Activated effector memory CD4-positive, alpha-beta T cell treated with Interleukin-2 at 50 U/mL for 16 hours (primary cell): ENCODE data around the gene PARVA.

Experiments
- DNase-seq: peaks from one replicate; pipeline ENCODE4 v3.0.0-alpha.2; 2020

PARVA gene

DNA sequence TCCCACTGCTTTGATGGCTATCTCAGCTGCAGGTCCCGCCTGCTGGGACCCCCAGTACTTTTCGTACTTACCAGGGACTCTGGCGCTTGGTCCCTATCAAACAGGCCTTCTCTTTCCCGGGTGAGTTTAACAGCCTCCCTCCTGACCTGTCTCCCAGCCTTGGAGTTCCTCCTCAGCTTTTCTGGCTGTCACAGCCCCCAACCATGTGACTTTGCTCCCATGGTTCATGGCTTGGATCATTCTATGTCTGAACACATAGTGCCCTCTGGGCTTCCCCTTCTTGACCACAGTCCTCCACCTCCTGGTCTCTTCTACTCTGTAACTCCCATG, 56.9 kb downstream of the PARVA start:
- no peak for DNase-seq

DNA sequence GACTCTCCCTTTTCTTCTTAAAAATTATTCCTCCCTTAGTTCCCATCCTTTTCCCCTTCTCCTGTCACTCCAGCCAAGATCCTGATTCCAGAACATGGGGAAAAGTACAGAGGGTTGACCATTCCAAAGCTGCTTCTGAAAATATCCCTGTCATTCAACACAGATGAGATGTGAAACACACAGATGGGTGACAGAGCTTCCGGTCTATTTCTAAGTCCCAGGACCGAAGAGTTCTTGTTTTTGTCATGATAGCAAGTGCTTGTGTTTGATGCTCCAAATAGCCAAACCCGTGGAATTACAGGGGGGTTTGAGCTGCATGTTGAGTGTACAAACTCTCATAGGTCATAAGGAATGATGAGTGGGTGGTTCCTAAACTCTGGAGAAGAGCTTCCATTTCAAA, 57.9 kb downstream of the PARVA start:
- DNase-seq, result no peak

DNA sequence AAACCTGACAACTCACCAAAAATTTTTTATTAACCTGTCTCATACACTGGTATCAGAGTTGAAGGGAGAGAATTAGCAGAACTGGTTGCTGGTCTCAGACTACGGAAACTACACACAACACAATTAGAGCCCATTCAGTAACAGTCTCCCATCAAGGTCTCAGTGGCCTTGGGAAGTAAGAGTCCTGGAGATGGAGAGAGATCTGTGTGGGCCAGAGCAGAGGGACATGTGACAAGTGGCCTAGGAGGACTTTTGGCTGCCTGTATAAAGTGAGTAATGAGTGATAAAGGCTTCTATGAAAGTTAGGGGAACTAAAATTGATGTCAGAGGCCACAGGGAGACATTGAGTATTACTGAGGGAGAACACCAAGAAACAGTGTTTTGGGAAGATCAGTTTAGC, 58.9 kb downstream of the PARVA start:
- no peak for DNase-seq

DNA sequence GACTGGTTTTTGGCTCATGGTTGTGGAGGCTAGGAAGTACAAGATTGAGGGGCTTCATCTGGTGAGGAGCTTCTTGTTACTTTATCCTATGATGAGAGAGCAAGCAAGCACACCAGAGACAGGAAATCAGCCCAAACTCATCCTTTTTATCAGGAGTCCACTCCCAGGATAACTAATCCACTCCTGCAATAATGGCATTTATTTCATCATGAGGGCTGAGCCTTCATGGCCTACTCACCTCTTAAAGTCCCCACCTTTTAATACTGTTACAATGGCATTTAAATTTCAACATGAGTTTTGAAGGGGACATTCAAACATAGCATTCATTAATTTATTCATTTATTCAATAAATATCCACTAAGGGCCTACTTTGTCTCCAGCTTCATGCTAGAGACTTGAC, 60.9 kb downstream of the PARVA start:
- DNase-seq, result no peak

DNA sequence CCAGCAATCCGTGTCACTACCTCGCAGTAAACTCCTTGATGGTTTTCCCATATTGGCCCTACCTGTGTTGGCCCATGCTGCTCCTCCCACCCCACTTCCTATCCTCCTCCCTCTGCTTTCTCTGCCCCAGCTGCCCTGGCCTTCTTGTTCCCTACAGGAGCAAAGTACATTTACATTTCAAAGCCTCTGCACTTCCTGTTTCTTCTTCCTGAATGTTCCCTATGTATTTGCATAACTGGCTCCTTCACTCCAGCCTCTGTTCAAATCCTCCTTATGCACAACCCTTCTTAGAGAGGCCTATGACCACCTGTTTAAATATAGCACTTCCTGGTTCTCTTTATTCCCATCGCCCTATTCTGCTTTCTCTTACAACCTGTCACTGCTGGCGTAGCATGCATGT, 62.2 kb downstream of the PARVA start:
- no peak for DNase-seq

DNA sequence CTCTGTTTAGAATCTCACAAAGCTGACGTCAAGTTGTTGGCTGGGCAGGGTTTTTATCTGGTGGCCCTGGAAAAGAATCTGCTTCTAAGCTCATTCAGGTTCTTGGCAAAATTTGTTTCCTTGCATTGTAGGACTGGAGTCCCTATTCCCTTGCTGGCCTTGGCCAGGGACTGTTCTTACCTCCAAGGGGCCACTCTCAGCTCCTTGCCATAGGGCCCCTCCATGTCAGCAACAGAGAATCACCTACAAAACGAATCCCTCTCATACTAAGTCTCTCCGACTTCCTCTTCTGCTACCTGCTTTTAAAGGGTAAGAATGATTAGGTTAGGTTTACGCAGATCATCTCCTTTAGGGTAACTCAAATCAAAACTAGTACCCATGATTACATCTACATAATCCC, 63.2 kb downstream of the PARVA start:
- DNase-seq, result no peak

DNA sequence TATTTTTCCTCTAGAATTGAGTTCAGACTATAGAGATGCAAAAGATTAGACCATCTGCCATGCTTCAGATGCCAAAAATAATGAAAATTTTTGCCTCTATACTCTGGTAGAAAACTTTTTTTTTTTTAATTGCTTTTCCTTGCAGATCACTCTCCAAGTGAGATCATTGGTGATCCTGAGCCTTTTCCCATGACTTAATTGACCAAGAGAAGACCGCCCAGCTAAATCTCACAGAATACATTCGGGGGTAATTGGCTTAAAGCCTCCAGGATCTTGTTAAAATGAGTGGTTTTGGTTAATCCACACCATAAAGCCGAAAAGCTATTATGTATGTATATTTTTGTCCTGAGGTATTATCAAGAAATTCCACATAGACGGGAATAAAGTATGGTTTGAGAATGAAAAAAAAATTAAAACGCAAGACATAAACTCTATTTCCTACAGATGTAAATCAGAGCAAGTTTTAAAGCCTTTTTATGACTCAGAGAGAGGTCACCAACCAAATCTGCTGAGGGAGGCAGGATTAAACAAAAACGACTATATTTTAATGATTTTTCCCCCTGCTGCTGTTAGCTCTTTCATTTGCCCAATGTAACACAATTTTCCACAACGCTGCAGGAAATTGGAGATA, 64.0 kb downstream of the PARVA start:
- DNase-seq, result no peak

DNA sequence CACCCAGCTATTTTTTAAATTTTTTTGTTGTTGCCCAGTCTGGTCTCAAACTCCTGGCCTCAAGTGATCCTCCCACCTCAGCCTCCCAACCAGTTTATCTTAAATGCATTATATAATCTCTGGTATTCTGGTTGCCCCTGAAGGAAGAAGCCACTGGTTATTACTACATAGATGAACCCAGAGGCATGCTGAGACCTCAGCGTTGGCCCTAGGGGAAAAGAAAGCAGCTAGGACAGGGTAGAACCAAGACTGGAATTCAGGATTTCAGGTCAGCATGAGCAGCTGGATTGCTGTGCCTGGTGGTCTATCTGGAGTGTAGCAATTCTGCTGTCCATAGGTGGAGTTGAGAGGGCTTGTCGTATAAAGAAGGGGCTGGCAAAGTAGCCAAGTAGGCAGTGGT, 67.2 kb downstream of the PARVA start:
- DNase-seq, result no peak

DNA sequence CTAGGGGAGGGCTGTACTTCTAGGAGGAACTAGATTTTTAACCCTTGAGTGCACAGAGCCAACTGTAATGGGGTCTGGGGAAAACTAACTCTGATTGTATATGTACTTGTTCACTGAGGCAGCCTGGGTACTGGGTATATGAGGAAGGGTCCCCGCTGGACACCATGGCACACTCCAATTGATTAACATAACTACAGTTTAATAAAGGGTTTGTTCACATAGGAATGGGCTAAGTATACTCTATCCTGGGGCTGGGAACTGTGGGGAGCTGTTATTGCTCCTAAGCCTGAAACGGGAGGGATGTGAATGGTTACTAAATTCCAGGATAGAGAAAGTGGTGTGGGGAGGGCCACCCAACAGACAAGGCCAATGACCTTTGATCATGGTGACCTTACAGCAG, 67.6 kb downstream of the PARVA start:
- no peak for DNase-seq

DNA sequence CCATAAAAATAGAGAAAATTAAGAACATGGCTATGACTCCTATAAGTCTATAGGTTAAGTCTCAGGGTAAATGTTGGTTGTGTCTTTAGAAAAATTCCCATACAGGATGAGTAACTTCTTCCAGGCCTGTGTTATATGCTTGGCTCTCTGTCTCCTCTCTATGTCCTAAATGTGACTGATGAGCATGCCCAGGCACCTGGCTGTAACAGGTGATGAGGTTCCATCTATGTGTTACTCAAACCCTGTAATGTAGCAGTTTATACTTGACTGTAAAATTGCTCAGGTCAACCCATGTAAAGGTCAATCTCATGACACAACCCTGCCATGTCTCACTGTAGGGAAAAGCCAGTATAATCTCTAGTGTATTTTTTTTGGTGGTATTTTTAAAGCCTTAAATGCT, 69.5 kb downstream of the PARVA start:
- no peak for DNase-seq

DNA sequence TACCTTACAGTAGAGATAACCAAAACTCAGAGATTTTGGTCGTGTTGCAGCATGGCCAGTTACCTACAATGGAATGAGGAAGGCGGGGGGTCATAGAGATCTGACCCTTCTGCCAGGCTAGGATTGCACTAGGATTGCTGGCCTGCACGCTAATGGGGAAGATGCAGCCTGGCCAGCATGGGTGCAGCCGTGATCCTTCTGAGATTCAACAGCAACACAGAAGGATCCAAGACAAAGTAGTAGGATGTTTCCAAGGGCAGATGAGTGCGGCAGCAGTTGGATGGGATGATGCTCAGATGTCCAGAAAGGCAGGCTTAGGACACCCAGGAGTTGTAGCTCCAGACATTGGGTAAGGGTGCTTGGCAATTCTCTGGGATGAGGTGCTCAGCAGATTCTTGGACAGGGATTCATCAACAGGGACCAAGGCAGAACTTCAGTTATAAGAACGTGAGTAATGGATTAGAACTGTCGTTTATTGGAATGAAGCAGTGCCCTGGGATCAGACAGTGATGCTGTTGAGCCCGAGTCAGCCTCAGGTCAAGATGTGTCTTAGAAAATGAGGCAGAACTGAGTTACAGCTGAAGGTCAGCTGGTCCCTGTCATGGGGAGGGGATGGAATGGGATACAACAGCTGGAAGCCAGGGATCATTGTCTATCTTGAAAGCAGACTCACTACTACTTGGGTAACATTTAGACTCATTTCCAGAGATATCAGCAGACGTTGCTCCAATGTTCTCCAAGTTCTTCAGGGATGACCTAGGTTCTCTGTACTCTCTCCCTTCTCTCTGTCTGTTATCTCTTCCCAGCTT, 71.0 kb downstream of the PARVA start:
- DNase-seq, result no peak

DNA sequence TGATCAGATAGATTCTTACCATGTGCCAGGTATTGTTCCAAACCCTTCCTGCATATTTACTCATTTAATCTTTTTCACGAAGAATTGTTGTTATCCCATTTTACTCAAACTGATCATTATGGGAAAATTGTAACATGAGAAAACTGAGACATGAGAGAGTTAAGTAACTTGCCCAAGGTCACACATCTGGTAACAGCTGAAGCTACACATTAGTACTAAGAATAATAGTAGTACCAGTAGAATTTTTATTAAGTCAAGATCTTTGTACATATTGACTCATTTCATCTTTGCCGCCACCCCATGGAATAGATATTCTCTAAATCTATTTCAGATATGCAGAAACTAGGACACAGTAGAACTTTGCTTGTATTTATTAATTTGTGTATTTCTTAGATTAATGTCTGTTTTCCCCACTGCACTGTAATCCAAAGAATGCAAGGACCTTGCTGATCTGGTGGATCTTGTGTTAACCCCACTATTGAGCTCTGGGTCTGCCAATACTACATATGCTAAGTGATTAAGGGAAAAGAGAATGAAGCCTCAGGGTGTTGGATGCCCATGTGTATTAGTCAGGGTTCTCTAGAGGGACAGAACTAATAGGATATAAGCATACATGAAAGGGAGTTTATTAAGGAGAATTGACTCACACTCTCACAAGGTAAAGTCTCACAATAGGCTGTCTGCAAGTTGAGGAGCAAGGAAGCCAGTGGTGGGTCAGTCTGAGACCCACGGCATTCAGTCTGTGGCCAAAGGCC, 72.8 kb downstream of the PARVA start:
- DNase-seq, result no peak

DNA sequence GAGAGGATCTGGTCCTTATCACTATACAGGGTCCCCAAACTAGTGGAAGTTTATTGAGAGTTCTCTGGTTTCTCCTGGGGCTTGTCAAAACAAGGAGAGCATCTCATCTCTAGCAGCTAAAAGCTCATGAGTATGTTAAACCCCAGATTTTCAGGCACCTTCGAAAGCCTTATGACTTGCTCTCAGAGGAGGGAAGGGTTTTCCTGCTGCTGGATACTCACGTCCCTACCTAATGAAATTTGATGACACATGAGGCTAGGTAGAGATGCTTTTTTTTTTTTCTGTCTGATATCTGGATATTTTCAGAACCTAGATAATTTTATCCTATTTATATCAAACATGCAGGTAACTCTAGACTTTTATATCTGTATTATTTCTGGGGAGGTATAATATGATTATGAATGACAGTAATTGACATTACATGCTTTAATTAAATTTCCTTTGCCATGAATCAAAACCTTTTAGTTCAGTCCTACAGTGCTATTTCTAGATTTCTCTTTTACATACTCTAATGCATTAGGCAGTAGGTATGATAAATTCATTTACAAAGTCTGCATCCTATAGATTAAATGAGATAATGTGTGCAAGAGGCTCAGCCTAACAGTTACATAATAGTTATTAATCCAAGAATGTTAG, 73.9 kb downstream of the PARVA start:
- DNase-seq, result no peak

DNA sequence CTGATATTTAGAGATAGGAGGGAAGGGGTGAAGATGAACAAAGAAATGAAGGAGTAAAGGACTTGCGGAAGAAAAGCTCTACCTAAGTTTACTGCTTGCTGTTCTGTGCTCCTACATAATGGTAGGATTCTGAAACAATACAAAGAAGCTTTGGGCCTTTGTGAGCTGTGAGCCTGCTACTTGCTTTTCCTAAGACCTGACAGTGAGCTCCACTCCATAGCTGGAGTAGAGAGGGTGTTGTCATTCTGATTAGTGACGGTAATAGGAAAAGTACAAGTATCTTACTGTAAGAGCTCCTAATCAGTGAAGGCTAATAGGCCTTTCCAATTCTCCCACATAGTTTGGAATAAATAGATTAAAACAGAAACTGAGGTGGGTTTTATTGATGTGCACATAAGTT, 75.9 kb downstream of the PARVA start:
- no peak for DNase-seq

DNA sequence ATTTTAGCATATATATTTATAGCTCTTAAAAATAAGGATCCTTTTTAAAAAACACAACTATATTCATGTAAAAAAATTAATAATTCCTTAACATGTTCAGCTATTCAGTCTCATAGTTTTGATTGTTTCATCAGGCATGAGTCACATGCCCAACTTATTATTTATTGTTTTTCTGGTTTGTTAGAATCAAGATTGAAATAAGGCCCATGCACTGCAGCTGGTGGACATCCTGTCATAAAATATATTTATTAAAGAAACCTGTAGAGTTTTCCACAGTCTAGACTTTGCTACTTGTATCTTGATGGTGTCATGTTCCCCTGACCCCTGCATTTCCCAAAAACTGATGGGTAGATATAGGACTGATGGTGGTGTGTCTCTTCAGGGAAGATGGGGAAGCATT, 77.4 kb downstream of the PARVA start:
- DNase-seq, result no peak

DNA sequence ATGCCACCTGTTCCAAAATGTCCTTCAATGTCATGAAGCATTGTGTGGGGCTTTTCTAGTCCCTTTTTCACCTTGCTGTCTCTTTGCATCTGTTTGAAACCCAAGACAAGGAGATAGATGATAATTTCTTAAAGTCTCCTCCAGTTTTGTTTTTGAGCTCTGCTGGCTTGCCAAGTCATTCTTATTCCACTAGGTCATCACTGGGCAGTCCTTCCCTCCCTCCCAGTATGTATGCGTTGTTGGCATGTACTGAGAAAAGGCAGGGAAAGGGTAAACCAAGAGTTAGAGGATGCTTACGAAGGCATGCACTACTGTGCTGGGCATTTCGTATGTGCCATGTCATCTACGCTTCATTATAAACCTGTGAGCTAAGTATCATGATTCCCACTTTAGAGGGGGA, 78.6 kb downstream of the PARVA start:
- no peak for DNase-seq

DNA sequence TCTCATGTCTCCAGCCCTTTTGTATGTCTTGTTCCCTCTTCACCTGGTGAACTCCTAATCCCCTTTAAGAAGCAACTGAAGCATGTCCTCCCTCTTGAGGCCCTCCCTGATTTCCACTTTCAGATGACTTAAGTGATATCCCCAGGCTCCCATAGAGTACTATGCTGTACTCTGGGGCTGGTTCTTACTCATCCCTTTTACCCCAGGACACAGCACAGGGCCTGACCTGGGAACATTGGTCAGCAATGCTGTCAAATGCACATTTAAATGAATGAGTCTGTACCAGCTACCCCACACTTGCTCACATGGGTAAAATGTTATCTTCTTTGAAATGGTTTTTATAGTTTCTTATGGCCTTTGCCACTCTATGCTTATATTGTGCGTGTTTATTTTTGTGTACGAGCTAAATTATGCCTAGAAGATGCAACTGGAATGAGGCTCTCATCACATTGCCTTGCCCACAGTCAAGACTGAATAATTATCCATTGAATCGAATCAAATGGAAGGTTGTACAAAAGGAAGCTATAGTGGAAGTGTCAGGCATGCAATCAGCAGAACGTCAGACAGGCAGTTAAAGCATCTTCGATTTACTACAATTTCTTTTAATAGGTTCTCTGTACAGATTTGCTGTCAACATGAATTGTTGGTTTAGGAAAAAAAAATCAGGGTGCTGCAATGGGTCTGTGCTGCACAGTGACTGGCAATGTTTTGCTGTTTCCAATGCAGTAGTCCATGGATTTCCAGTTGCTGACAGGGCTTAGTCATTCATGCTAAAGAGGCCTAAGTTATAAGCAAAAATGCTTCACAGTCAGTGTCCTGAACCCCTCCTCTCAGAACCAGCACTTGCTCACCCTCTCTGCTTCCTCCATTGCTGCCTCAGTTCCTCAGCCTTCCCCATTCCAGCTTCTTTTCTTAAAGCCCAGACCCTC, 79.5 kb downstream of the PARVA start:
- no peak for DNase-seq

DNA sequence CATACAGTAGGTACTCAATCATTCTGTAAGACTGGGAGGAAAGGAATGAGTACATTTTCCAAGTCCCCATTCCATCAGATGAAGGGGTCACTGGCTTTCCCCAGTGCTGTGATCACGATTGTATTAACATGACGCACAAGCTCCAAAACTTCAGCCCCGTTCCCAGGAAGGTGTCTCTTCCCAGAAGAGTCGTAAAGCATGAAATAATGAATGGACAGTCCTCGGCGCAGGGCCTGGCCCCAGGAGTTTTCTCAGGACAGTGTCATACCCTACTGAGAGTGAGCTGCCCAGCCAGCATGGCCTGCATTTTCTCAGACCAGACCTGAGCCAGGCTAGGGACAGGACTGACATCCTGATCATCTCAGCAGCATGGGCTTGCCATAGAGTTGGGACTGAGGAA, 80.7 kb downstream of the PARVA start:
- no peak for DNase-seq

DNA sequence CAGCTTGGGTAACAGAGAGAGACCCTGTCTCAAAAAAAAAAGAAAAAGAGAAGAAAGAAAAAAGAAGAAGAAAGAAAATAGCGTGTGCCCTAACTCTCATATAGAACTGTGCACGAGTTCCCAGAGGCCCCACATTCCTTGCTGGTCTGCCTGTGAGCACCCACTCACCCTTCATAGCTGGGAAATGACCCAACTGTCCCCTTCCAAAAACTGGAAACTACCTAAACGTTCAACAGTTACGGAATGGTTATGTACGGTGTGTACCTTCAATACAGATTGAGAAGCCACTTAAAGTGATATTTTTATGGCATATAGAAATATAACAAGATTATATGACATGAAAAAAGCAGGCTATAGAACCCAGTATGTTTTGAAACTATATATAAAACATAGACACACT, 82.0 kb downstream of the PARVA start:
- DNase-seq, result no peak

DNA sequence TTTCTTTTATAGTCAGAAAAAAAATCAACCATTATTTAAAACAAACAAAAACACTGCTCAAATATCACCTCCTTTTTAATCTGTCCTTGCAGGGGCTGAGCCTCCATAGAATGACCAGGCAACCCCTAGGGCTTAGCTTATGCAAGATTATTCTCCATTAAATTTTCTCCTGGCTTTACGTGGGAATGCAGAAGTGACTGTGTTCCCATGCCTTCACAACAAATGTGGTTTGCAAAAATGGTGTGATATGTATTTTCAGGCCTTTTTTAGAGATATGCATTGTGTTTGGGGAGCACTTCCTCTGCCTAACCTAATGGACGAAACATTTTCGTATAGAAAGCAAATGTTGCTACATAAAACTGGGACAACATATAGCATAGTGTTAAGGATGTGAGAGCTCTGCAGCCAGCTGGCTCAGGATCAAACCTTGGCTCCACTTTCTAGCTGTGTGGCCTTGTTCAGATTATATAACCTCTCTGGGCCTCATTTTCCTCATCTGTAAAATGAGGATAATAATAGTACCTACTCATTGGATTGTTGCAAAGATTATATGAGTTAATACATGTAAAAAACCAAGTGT, 82.6 kb downstream of the PARVA start:
- no peak for DNase-seq

DNA sequence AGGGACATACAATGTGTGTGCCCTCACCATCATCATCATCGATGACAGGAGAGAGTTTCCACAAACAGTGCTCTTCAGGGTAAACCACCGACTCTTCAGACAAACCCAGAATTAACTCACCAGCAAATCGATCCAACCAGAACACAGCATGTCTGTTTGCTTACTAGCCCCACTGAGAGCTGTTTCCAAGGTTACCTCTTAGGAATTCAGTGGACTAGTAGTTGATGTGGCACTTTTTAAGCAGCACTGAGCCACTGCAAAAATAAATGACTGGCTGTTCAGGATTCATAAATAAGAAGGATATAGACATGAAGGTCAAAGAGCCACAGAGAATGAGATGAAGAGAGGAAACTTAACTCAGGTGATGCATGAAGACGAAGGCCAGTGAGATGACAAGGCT, 83.1 kb downstream of the PARVA start:
- no peak for DNase-seq

DNA sequence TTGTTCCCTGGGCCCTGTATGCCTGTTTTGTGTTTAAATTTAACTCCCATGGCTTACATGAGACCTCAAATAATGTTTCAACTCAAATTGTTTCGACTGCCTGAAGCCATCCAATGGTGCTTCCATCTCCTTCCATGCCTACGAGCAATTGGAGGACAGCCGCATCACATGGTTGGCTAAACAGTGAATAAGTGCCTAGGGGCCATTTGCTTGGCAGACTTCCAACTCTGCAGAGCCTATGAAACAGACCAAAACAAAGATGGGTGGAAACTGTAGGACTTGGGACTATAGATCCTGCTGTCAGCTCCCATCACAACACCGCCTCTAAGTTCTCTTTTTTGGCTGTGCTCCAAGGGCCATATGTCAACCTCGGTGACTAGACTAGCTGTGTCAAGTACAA, 84.1 kb downstream of the PARVA start:
- DNase-seq, result no peak
